Measurements from ENCODE around the gene GRAMD1C.
A peak's percentile ranks its signal among the peaks of the same experiment; 100 is the strongest.
"Not testable (repeated sequence)": the region's sequence is repeated elsewhere in the genome, so short reads cannot be mapped to it uniquely, and the experiment has no call there.

The GRAMD1C gene

GRCh38 chr3:113834983-113835382 is 3.6 kb upstream of the GRAMD1C start:
- H3K4me3 ChIP-seq (ENCODE audit: low read depth, low read length), result no peak overlapping the region
- no peak for DNase-seq (ENCODE audit: low read depth)
- TF ChIP-seq CTCF (conservative IDR thresholded peaks at IDR 0.05; ENCODE audit: low read depth, low read length), result no peak

- TF ChIP-seq CTCF (conservative IDR thresholded peaks at IDR 0.05; ENCODE audit: low read depth, low read length), result no peak
- DNase-seq (ENCODE audit: low read depth), result no peak
- peak overlapping the region; percentile 73 for H3K4me3 ChIP-seq (ENCODE audit: low read depth, low read length)
These were observed 963 bp downstream of the GRAMD1C start for GRCh38 chr3:113839551-113839950.

GRCh38 chr3:113844622-113845222 is 6.1 kb downstream of the GRAMD1C start:
- peak; percentile 69 for DNase-seq (ENCODE audit: low read depth)
- no peak overlapping the region for H3K4me3 ChIP-seq (ENCODE audit: low read depth, low read length)
- TF ChIP-seq CTCF (conservative IDR thresholded peaks at IDR 0.05; ENCODE audit: low read depth, low read length), result peak; percentile 59

- DNase-seq (ENCODE audit: low read depth), result no peak
- H3K4me3 ChIP-seq (ENCODE audit: low read depth, low read length), result no peak overlapping the region
- TF ChIP-seq CTCF (conservative IDR thresholded peaks at IDR 0.05; ENCODE audit: low read depth, low read length), result no peak
These were observed 8.7 kb downstream of the GRAMD1C start for GRCh38 chr3:113847247-113847646.

GRCh38 chr3:113847664-113848461 is 9.3 kb downstream of the GRAMD1C start:
- DNase-seq (ENCODE audit: low read depth), result no peak
- no peak for TF ChIP-seq CTCF (conservative IDR thresholded peaks at IDR 0.05; ENCODE audit: low read depth, low read length)
- H3K4me3 ChIP-seq (ENCODE audit: low read depth, low read length), result no peak overlapping the region

- DNase-seq (ENCODE audit: low read depth); H3K4me3 ChIP-seq (ENCODE audit: low read depth, low read length): not testable (repeated sequence)
These were observed 10.5 kb downstream of the GRAMD1C start for GRCh38 chr3:113849071-113849470.

GRCh38 chr3:113849841-113850240 is 11.3 kb downstream of the GRAMD1C start:
- DNase-seq (ENCODE audit: low read depth); H3K4me3 ChIP-seq (ENCODE audit: low read depth, low read length): not testable (repeated sequence)

- DNase-seq (ENCODE audit: low read depth); H3K4me3 ChIP-seq (ENCODE audit: low read depth, low read length): not testable (repeated sequence)
These were observed 11.8 kb downstream of the GRAMD1C start for GRCh38 chr3:113850391-113850790.
